B cell (primary cell): ENCODE measurements around the gene SPAG6. TPM values are rescaled to one million over a fixed set of nuclear protein-coding genes. Genes with fewer than 3 reads are reported as not detected.

Experiments
- ATAC-seq: fragments of 200-7000 bp; cut with Tn5 transposase; one replicate; pipeline ENCODE4 v1.10.0; 2021; ENCODE audit warnings: low read depth, mild to moderate bottlenecking, moderate number of reproducible peaks, moderate library complexity
- CTCF ChIA-PET: fragments of 350-600 bp; sonication (Branson Sonifier 250); formaldehyde crosslinking; loops from one replicate; lab custom pipeline; 2021; ENCODE audit warnings: antibody characterized with exemption, inconsistent platforms; lab: Charles Lee
- POLR2A ChIA-PET: fragments of 350-600 bp; sonication (Branson Sonifier 250); formaldehyde crosslinking; loops from one replicate; lab custom pipeline; 2021; ENCODE audit warnings: antibody characterized with exemption; lab: Charles Lee
- DNase-seq: peaks from one replicate; pipeline ENCODE4 v3.0.0; 2013
- H2AFZ ChIP-seq: 2 replicates; pipeline ENCODE4 v1.6.1; 2012; ENCODE audit warnings: mild to moderate bottlenecking, low read depth, low read length; ENCODE audit not compliant: insufficient read depth, poor library complexity, severe bottlenecking
- H3K27ac ChIP-seq, 2 donors: 1 replicate in 1 of 2; 2 replicates in 1 of 2; pipeline ENCODE4 v1.5.1; 2012 to 2013; ENCODE audit warnings: low read length in 2 of 2, mild to moderate bottlenecking in 2 of 2, moderate library complexity in 1 of 2
- H3K27me3 ChIP-seq, 4 experiments: fragments of 200-600 bp in 1 of 4; sonication (generic) in 1 of 4; replicated peaks in 1 of 4; 1 replicate in 2 of 4; 2 replicates in 2 of 4; pipeline versions ENCODE4 v1.6.1 to v1.7.0; 2013 to 2016; ENCODE audit warnings: low read length in 3 of 4, mild to moderate bottlenecking in 2 of 4, mixed read lengths in 1 of 4, moderate library complexity in 1 of 4; ENCODE audit not compliant: insufficient read depth in 4 of 4, control insufficient read depth in 3 of 4; ENCODE audit errors: control extremely low read depth in 1 of 4
- H3K36me3 ChIP-seq, 2 experiments: replicated peaks in 1 of 2; 1 replicate in 1 of 2; 2 replicates in 1 of 2; pipeline versions ENCODE4 v1.6.1 to v1.7.1; 2013; ENCODE audit warnings: low read length in 1 of 2; ENCODE audit not compliant: insufficient read depth in 2 of 2, control insufficient read depth in 1 of 2; ENCODE audit errors: control extremely low read depth in 1 of 2, extremely low read depth in 1 of 2
- H3K4me1 ChIP-seq, 2 donors: fragments of 200-600 bp in 1 of 2; sonication (generic) in 1 of 2; 1 replicate in 1 of 2; 2 replicates in 1 of 2; pipeline versions ENCODE4 v1.5.1 to v1.6.1; 2013 to 2017; ENCODE audit warnings: low read length in 2 of 2; ENCODE audit not compliant: control insufficient read depth in 2 of 2, insufficient read depth in 2 of 2
- H3K4me2 ChIP-seq: replicated peaks from 2 replicates; pipeline ENCODE3; 2012; ENCODE audit warnings: mild to moderate bottlenecking, low read depth, low read length; ENCODE audit not compliant: poor library complexity, severe bottlenecking
- H3K4me3 ChIP-seq, 5 experiments: fragments of 200-600 bp in 1 of 5; sonication (generic) in 1 of 5; 1 replicate in 3 of 5; 2 replicates in 2 of 5; pipeline versions ENCODE4 v1.5.1 to v1.7.0; 2011 to 2016; ENCODE audit warnings: low read length in 4 of 5, mild to moderate bottlenecking in 4 of 5, low read depth in 2 of 5, control low read depth in 1 of 5, moderate library complexity in 1 of 5; ENCODE audit not compliant: insufficient read depth in 1 of 5; ENCODE audit errors: control extremely low read depth in 1 of 5, extremely low read depth in 1 of 5
- H3K79me2 ChIP-seq: fragments of 200-600 bp; sonication (generic); one replicate; pipeline ENCODE4 v1.6.0; 2016; ENCODE audit warnings: low read length; ENCODE audit not compliant: control insufficient read depth, insufficient read depth
- H3K9ac ChIP-seq: fragments of 200-600 bp; sonication (generic); 2 replicates; pipeline ENCODE4 v1.6.1; 2017; ENCODE audit warnings: mild to moderate bottlenecking, low read length, moderate library complexity
- H3K9me3 ChIP-seq, 3 donors: one replicate each; pipeline versions ENCODE4 v1.6.1 to v1.7.1; 2013; ENCODE audit warnings: low read length in 2 of 3; ENCODE audit not compliant: control insufficient read depth in 2 of 3, insufficient read depth in 1 of 3; ENCODE audit errors: control extremely low read depth in 1 of 3
- H4K20me1 ChIP-seq: 2 replicates; pipeline ENCODE4 v1.6.0; 2012; ENCODE audit warnings: mild to moderate bottlenecking, low read length; ENCODE audit not compliant: insufficient read depth, control insufficient read depth, poor library complexity, severe bottlenecking
- H3K27ac Mint-ChIP-seq: one replicate; pipeline ENCODE4 v1.8.0; 2021; ENCODE audit warnings: mixed read lengths
- H3K27me3 Mint-ChIP-seq: one replicate; pipeline ENCODE4 v1.8.0; 2021; ENCODE audit warnings: mixed read lengths
- H3K4me1 Mint-ChIP-seq: one replicate; pipeline ENCODE4 v1.8.0; 2021; ENCODE audit warnings: mixed read lengths
- H3K4me3 Mint-ChIP-seq: one replicate; pipeline ENCODE4 v1.8.0; 2021; ENCODE audit warnings: mixed read lengths
- H3K9me3 Mint-ChIP-seq: one replicate; pipeline ENCODE4 v1.8.0; 2022; ENCODE audit warnings: mixed read lengths; ENCODE audit not compliant: insufficient read depth
- CTCF ChIP-seq: fragments of 200-600 bp; IDR thresholded peaks from one replicate; pipeline ENCODE4 v1.8.0; 2022; ENCODE audit warnings: antibody characterized with exemption, mild to moderate bottlenecking
- EZH2 ChIP-seq: IDR thresholded peaks from 2 replicates; pipeline ENCODE4 v1.6.1; 2012; ENCODE audit warnings: borderline replicate concordance, low read depth, mild to moderate bottlenecking, moderate library complexity, low read length; ENCODE audit not compliant: insufficient read depth, poor library complexity, severe bottlenecking
- WGBS: methylation state at CpG from one replicate; pipeline ENCODE4 v1.1.5; 2013; ENCODE audit warnings: missing lambda C conversion rate; ENCODE audit not compliant: insufficient coverage; 5-methylcytosine and 5-hydroxymethylcytosine counted together
- intact Hi-C: fragments of 100-400 bp; cut with micrococcal nuclease; formaldehyde crosslinking; loops from one replicate; pipeline ENCODE4 v1.10.0; 2022
- polyA plus RNA-seq: library from polyadenylated mRNA; depleted of rRNA; stranded (reverse); fragments of >200 nt; gene quantifications from 2 replicates; pipeline ENCODE4 v1.2.3, GENCODE V29; 2012
- total RNA-seq, 2 donors: library from RNA; stranded (reverse); fragments of 120-200 nt in 1 of 2; gene quantifications; 1 replicate in 1 of 2; 2 replicates in 1 of 2; pipeline versions ENCODE4 v1.2.3 to v1.2.4, GENCODE V29; 2013 to 2022

SPAG6 gene
- total and polyA plus RNA-seq, 2 donors (not counting 1 experiment from before 2014, with no cell fraction given): not detected

- Histone ChIP-seq H4K20me1 (no peaks in the 10 kb centered on the region), H3K4me3 (peak overlapping the region; percentile 65 to 90 (median 82)), H3K36me3 (no peaks in the 10 kb centered on the region), H3K4me1 (peaks cover 22 to 34% of the 10 kb centered on the region in 2 donors), H2AFZ (peak overlapping the region; percentile 79), H3K27ac (peak overlapping the region; percentile 88 to 92), H3K79me2 (peaks cover 20% of the 10 kb centered on the region), H3K4me2 (peak overlapping the region; percentile 85), H3K27me3 (peaks cover 0 to 2% (median 0%) of the 10 kb centered on the region in 4 experiments), H3K9me3 (no peaks in the 10 kb centered on the region), H3K9ac (peak overlapping the region; percentile 90)
- no CpG with 5 or more reads among the region's 9 CpGs for WGBS
- TF ChIP-seq EZH2: no peak
- TF ChIP-seq CTCF: no peak
- no peaks in the 10 kb centered on the region for H3K9me3 Mint-ChIP-seq
- peak overlapping the region; percentile 97 for H3K4me3 Mint-ChIP-seq
- no peak for DNase-seq
- ChIA-PET POLR2A (interaction anchor here (0.6 to 4.7 kb wide), 8 partner anchors 9 to 791 kb away, joined by 3 to 27 read pairs (median 16); no protein-coding TSS in a partner anchor), CTCF (interaction anchor here (1.5 to 4.1 kb wide), 5 partner anchors 9 to 88 kb away, joined by 4 to 34 read pairs (median 9); no protein-coding TSS in a partner anchor)
- no peaks in the 10 kb centered on the region for H3K27me3 Mint-ChIP-seq
- intact Hi-C loops: loop anchor here (2.0 to 5.0 kb wide), 3 partner anchors 120 to 395 kb away; partner anchors contain the start of gene PIP4K2A
- no peak for ATAC-seq
- peaks cover 36% of the 10 kb centered on the region for H3K4me1 Mint-ChIP-seq
- H3K27ac Mint-ChIP-seq: peak overlapping the region; percentile 98
Observed at GRCh38 chr10:22317076-22317370, 28.3 kb upstream of the SPAG6 start.
